Brain microvascular endothelial cell (primary cell): ENCODE results near the gene USP9Y.

Source experiments
- DNase-seq: peaks from one replicate; pipeline ENCODE4 v3.0.0-alpha.2; 2020
- H3K27ac ChIP-seq: fragments of 250-450 bp; sonication (Bioruptor Pico); 2 replicates; pipeline ENCODE4 v1.5.1; 2020; ENCODE audit warnings: mild to moderate bottlenecking, moderate library complexity
- H3K27me3 ChIP-seq: fragments of 250-450 bp; sonication (Bioruptor Pico); replicated peaks from 2 replicates; pipeline ENCODE4 v1.5.1; 2020; ENCODE audit warnings: mild to moderate bottlenecking
- H3K36me3 ChIP-seq: fragments of 250-450 bp; sonication (Bioruptor Pico); replicated peaks from 2 replicates; pipeline ENCODE4 v1.5.1; 2020; ENCODE audit warnings: mild to moderate bottlenecking
- H3K4me3 ChIP-seq: 2 replicates; pipeline ENCODE4 v1.5.1; 2011; ENCODE audit warnings: low read depth, mild to moderate bottlenecking, control low read depth, low read length, moderate library complexity
- in situ Hi-C: cut with HindIII; loops from 2 replicates; pipeline ENCODE4 v1.10.0; 2017; ENCODE audit warnings: low sequenced_read_pairs, low pct_ligation_motif_present
- TF ChIP-seq, protein P1 (sequence below): IDR thresholded peaks from 2 replicates; pipeline ENCODE4 v1.5.1; 2011; ENCODE audit warnings: low read depth, mild to moderate bottlenecking, moderate library complexity, low read length, control low read depth, inconsistent platforms; ENCODE audit errors: missing control alignments

The USP9Y gene

DNA sequence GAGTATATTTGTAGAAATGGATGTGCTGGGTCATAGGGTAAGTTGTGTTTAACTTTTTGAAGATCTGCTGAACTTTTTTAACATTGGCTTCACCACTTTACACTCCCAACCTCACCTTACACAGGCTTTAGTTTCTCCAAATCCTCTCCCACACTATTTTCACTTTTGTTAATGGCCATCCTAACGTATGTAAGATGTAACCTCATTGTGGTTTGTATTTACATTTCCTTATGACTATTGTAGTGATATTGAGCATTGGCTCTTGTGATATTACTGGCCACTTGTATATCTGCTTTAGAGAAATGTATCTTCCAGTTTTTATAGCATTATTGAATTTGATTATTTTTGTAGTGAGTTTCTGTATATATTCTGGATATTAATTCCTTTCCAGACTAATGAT is 93.0 kb downstream of the USP9Y start:
- TF ChIP-seq, protein P1, sequence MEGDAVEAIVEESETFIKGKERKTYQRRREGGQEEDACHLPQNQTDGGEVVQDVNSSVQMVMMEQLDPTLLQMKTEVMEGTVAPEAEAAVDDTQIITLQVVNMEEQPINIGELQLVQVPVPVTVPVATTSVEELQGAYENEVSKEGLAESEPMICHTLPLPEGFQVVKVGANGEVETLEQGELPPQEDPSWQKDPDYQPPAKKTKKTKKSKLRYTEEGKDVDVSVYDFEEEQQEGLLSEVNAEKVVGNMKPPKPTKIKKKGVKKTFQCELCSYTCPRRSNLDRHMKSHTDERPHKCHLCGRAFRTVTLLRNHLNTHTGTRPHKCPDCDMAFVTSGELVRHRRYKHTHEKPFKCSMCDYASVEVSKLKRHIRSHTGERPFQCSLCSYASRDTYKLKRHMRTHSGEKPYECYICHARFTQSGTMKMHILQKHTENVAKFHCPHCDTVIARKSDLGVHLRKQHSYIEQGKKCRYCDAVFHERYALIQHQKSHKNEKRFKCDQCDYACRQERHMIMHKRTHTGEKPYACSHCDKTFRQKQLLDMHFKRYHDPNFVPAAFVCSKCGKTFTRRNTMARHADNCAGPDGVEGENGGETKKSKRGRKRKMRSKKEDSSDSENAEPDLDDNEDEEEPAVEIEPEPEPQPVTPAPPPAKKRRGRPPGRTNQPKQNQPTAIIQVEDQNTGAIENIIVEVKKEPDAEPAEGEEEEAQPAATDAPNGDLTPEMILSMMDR, result no peak
- in situ Hi-C loops, result no loop called here
- no peak overlapping the region for H3K4me3 ChIP-seq
- no peak overlapping the region for H3K27ac ChIP-seq
- no peaks in the 10 kb centered on the region for H3K36me3 ChIP-seq
- no peaks in the 10 kb centered on the region for H3K27me3 ChIP-seq
- no peak for DNase-seq

DNA sequence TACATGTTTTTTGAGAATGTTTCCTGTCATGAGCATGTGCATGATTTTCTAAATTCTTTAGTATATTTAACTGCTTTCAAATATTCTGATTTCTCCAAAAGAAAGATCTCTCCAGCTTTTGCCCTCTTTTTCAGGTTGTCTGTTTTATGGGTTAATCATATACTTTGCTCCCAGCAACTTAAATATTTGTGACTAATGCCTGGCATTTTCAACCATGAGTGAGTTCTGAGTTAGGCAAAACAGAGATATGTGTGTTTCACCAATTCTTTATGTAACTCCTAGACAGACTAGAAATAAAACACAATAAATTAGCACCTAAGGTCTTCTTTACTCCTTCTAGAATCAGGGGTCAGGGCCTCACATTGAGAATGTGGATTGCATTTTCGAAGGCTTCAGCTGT is 107.0 kb downstream of the USP9Y start:
- no peaks in the 10 kb centered on the region for H3K27me3 ChIP-seq
- in situ Hi-C loops, result no loop called here
- DNase-seq, result no peak
- no peak overlapping the region for H3K4me3 ChIP-seq
- no peak overlapping the region for H3K27ac ChIP-seq
- TF ChIP-seq, protein P1, result no peak
- no peaks in the 10 kb centered on the region for H3K36me3 ChIP-seq

DNA sequence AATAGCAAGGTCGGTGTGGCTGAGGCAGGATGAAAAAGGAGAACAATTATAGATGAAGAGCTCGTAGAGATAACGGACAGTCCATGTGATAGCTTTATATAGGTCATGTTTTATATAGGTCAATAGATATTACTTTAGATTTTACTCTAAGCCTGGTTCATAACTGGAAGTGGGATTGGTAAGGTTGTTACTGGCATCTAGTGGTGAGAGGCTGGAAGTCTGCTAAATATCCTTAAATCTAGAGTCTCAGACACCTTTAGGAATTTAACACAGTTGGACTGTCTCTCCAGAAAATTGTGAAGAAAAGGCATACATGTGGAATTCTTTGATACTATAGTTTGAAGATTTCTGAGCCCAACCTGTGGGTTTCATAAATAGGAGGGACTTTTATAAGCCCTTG is 108.0 kb downstream of the USP9Y start:
- Histone ChIP-seq H3K27ac (no peak overlapping the region), H3K36me3 (no peaks in the 10 kb centered on the region), H3K4me3 (no peak overlapping the region), H3K27me3 (no peaks in the 10 kb centered on the region)
- DNase-seq, result no peak
- TF ChIP-seq, protein P1, result no peak
- in situ Hi-C loops, result no loop called here

DNA sequence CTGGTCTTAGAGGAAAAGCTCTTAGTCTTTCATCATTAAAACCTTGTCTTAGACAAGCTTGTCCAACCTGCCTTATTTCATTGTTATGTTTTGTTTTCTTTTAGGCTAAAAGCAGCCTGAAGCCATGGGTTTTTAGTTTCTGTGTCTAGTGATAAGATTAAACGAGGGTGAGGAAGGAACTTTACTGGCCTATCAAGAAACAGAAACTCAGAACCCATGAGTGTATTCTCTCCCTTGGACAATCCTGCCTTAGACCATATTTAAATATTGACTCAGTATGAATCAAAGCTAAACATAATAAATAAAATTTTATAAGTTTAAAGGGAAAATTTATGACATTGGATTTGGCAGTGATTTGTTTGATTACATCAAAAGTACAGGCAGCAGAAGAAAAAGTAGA is 122.4 kb downstream of the USP9Y start:
- no peaks in the 10 kb centered on the region for H3K36me3 ChIP-seq
- no peak for DNase-seq
- TF ChIP-seq, protein P1, result no peak
- no peak overlapping the region for H3K4me3 ChIP-seq
- in situ Hi-C loops, result no loop called here
- H3K27me3 ChIP-seq, result no peaks in the 10 kb centered on the region
- H3K27ac ChIP-seq, result no peak overlapping the region

DNA sequence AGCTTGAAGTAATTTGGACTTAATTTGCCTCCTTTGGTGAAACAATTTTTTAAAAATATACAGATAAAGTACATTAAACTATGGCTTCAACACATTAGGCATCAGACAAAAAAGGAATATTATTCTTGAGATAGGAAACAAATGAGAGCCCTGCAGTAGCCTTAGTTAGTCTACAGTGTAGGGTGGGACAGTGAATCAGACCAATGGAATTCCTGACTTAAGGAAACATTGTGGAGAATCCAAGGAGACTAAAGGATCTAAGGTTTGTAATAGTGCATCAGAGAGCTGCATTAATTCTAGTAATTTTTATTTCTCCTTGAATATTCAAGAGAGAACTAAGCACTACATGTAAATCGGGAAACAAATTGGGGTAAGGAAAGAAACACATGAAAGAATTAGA is 125.8 kb downstream of the USP9Y start:
- Histone ChIP-seq H3K27ac (no peak overlapping the region), H3K4me3 (no peak overlapping the region), H3K36me3 (no peaks in the 10 kb centered on the region), H3K27me3 (no peaks in the 10 kb centered on the region)
- DNase-seq, result no peak
- TF ChIP-seq, protein P1, result no peak
- in situ Hi-C loops, result no loop called here

DNA sequence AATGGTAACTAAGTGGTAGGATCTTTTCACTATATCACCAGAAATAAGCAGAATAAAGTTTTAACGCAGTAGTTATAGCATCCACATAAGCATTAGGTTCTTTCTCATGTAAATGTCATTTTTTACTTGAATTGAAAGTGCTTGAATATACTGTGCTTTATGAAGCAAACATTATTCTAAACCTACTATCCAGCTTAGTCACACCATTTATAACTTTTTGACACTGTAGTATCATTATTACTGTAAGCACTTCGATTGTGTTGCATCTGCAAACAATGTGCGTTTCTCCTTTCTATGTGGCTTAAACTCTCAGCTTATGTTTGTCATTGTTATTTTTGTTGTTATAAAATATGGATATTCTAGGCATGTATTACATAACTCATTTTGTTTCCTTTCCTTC is 132.3 kb downstream of the USP9Y start:
- Histone ChIP-seq H3K27ac (no peak overlapping the region), H3K27me3 (no peaks in the 10 kb centered on the region), H3K36me3 (no peaks in the 10 kb centered on the region), H3K4me3 (no peak overlapping the region)
- DNase-seq, result no peak
- in situ Hi-C loops, result no loop called here
- TF ChIP-seq, protein P1, result no peak
